GM18505 (cell line): ENCODE measurements around the gene BCAS3.

Experiments used
- ATAC-seq: cut with Tn5 transposase; IDR thresholded peaks from one replicate; pipeline ENCODE4 v1.9.1; 2021; ENCODE audit not compliant: unreplicated experiment
- POLR2A ChIP-seq: IDR thresholded peaks from 4 replicates; pipeline ENCODE4 v1.6.1; 2011; ENCODE audit warnings: borderline replicate concordance; ENCODE audit not compliant: insufficient read depth, insufficient read length; ENCODE audit errors: extremely low read depth

The BCAS3 gene

DNA sequence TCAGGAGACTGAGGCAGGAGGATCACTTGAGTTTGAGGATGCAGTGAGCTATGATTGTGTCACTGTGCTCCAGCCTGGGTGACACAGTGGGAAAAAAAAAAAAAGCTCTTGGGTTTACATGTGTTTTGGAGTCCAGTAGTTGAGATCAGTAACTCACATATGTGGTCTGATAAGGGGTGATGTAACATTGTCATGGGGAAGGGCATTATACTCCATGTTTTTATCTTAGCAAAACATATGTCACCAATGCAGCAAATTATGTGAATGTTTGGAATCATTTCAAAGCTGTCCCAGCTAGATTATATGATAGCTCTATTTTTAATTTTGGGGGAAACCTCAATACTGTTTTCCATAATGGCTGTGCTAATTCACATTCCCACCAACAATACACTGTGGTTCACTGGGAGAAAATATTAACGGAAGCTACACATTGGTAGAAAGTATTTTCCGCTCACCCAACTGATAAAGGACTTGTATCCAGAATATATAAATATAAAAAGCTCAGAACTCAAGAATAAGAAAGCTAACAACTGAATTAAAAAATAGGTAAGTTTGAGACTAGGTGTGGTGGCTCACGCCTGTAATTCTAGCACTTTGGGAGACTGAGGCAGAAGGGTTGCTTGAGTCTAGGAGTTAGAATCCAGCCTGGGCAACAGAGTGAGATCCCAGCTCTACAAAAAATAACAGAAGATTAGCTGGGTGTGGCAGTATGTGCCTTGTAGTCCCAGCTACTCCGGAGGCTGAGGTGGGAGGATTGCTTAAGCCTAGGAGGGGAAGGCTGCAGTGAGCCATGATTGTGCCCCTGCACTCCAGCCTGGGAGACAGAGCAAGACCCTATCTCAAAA lies 497.9 kb downstream of the BCAS3 start:
- ATAC-seq = no peak
- no peak for TF ChIP-seq POLR2A

DNA sequence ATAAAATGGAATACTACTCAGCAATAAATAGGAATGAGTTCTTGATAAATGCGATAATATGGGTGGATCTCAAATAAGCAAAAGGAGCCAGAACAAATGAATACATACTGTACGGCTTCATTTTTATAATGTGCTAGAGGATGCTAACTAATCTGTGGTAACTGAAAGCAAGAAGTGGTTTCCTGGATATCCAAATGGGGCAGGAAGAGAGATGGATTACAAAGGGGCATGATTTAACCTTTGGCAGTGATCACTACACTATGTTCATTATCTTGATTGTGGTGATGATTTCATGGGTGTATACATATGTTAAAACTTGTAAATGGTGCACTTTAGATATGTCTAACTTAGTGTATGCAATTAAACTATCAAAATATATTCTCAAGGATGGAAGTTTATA lies 499.7 kb downstream of the BCAS3 start:
- no peak for ATAC-seq
- TF ChIP-seq POLR2A = no peak

DNA sequence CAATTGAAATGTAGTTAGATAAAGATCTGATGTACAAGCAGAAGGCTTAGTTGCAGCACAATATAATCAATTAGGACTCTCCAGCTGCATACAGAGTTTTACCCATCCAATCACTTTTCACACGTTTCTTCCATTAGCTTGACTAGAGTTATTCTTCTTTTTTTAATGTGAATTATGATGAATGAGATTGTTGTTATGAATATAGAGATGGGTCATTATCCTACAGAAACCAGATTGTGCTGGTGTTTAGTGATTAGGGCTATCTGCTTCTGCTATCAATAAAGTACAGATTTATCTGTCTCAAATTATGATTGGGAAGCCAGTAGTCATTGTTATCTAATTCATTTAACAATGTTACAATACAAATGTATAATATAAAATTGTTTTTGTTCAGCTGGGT lies 500.6 kb downstream of the BCAS3 start:
- no peak for ATAC-seq
- no peak for TF ChIP-seq POLR2A

DNA sequence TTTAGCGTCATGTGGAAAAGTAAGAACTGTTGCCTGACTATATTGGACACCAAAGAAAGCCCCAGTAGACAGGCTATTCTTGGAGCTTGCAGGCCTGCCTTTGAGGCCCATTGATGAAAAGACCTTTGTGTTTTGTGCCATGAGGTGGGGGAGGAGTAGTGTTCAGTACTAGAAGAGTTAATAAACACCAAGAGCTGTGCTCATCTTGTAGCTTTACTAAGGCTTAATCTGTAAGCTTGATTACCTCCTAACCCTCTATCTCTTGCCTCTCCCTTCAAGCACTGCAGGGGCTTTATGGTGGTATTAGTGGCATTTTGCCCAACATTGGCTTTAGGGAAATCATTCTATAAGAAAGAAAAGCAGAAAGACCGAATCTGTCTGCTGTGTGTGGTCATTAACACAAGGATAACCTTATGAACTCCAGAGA lies 501.7 kb downstream of the BCAS3 start:
- ATAC-seq = no peak
- TF ChIP-seq POLR2A = no peak

DNA sequence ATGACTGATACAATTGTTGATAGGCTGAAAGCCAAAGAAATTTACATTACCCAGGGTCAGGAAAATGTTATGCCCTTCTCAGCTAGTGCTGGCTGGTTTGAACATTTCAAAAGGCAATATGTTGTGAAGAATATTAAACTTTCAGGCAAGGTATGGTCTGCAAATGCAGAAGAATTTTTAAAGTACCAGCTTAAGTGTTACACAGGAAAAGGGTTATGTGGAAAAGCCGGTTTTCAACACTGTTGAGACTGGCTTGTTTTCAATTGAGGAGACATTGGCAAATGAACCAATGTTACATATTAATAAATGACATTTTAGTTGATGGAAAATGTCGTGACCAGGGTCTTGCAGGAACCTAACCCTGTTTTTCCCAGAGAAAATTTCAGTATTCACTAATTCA lies 506.1 kb downstream of the BCAS3 start:
- TF ChIP-seq POLR2A = no peak
- no peak for ATAC-seq

DNA sequence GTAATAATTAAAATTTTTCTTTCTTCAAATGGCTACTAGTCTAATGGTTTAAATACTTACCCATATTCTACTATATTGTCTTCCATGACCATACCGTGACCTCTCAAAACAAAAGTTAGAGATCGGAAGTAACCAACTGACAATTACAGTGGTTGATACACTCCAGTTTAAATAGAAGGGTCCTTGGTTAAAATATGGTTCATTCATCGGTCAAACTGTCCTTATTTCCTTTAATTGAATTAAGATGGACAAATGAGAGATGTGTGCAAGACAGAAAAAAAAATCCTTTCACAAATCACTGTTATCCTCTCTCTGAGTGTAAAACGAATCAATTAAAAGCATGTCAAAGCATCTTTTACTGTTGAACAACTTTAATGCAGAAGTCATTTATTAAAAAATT lies 507.7 kb downstream of the BCAS3 start:
- no peak for TF ChIP-seq POLR2A
- ATAC-seq = no peak

DNA sequence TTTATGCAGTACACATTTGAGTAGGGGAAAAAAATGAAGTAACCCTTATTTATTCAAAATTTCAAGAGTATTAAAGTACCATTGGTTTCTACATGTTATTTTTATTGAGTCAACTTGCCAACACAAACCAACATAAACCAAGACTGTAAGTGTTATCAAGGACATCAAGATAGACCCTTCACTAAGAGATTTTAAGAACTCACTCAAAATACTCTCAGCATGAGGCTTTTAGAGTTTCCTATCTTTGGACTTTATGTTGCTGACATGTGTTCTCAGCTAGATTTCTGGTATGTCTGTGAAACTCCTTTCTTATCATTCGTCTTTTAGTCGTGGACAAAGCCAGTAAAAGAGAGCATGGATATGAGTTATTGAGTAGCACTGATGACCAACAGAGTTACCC lies 509.4 kb downstream of the BCAS3 start:
- TF ChIP-seq POLR2A = no peak
- no peak for ATAC-seq

DNA sequence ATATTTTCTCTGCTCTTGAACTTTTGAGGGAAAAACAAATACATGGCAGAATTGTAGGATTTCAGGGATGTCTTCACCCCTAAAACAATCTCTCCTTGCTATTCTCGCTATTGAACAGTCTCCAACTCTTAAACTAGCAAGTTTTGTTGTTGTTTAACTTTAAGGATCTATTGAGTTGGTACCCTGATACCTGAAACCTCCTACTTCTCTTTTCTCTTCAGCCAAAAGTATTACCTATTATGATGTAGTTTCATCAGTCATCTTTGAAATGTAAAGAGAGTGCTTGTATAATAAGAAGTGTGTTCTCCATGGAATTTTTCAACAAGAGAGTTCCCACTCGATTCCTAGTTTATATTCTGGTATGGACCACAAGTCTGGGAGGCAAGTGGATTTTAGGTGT lies 510.4 kb downstream of the BCAS3 start:
- ATAC-seq = no peak
- no peak for TF ChIP-seq POLR2A

DNA sequence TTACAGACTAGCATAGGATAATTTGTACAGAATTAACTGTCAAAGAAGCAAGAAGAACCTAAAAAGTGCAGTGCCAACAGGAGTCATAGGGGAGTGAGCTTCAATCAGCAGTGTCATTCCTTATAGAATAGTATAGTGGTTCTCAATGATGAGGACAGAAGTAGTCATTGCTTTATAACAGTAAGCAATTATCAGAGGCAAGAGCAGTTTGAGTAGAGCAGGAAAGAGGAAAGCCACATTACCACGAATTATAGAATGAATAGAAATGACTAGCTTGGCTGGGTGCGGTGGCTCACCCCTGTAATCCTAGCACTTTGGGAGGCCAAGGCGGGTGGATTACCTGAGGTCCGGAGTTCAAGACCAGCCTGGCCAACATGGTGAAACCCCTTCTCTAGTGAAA lies 512.3 kb downstream of the BCAS3 start:
- ATAC-seq = no peak
- TF ChIP-seq POLR2A = no peak

DNA sequence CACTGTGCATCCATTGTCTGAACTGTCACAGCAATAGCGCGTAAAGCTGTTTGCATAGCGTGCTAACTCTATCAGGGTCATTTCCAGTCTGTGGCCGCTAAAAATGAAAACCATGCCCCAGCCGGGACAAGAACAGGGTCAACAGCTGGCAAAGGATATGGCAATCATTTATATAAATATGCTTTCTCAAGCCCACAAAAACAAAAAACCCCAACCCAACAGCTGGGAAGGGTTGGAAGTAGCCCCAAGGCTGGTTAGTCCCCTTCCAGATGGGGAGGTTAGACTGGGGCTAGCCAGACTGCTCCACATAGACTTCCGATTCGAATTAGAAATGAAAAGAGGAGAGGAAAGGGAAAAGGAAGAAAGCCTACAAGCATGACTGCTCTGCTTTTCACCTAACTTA lies 518.7 kb downstream of the BCAS3 start:
- no peak for TF ChIP-seq POLR2A
- no peak for ATAC-seq

DNA sequence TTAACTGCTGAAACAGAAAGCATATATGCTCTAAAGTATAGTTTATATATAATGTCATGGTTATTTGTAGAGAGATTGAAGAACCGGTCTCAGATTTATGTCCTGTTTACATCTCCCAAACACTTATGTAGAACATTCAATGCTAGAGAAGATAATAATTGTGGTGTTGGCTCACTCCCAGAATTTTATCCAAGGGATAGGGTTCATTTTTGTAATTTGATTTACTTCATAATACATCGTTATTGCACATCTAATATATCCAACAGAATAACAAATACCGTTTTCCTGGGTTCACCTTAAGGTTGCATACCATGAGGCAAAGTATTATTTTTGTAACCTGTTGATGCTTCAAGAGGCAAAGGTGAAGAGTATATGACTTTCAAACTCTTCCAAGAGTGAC lies 519.1 kb downstream of the BCAS3 start:
- no peak for TF ChIP-seq POLR2A

DNA sequence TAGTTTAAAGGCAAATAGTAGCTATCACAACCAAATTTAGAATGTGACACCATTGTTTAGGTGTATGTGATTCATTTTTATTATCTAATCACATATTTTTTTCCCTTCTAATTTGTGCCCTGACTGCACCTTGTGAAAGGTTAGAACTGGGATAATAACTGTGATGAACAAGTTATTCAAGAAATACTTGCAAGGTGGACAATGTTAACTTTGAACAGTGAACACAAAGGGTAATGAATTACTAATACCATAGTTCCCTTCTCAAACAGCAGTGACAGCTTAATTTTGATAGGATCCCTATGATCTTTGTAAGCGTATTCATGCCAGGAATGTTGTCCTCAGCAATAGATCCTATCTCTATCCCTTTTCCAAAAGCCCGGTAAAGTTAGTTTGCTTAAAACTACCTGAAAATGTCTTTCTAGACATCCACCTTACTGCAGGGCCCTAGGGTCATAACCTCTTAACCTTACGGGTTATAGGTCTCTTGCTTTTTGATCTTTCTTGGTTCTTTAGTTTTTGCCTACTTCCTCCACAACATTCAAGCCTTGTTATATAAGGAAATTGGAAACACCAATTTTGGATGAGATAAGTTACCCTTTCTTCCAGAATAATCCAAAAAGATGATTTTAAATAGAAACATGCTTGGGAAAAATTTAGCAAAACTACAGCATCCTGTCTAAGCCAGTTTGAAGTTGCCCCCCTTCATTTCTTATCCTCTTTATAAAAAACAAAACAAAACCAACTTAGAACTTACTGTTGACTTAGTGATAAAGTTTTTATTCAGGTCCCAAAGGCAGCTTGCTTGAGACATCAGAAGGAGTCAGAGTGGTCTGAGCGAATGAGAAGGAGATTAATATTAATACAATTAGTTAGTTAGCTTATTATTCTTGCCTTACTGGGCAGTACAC lies 522.0 kb downstream of the BCAS3 start:
- no peak for ATAC-seq
- TF ChIP-seq POLR2A = no peak

More for the DNA sequence above, 519.1 kb downstream of the BCAS3 start:
- ATAC-seq = no peak

DNA sequence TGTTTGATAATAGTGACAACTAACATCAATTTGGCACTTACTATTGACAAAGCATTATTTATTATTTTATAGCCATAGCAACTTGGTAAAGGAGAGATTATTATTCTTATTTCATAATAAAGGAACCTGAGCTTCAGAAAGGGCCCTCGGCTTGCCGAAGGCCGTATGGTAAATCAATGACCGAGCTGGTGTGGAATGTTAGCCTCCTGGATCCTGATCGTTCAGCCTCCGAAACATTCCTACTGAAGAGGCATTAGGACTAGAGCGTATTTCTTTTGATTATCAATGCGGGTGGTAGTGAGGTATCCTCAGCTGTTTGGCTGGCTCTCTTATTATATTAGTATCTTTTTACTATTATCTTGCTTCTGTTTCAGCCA lies 522.7 kb downstream of the BCAS3 start:
- TF ChIP-seq POLR2A = no peak
- ATAC-seq = no peak

DNA sequence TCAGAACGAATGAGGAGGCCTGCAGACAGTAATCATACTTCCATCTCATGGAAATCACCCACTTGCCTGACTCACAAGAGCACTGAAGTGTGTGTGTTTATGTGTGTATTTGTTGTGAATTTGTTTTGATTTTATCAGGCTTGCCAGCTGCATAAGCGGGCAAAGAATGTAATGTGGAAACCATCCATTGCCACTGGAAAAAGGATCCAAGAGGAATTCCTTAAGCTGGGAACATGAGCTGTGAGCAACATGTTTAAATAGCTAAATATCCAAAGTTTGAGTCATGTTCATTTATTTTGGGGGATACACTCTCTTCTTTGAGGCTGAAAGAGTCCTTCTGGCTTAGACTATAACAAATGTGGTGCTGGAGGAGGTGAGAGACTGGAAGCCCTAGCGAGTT lies 523.6 kb downstream of the BCAS3 start:
- ATAC-seq = no peak
- no peak for TF ChIP-seq POLR2A
